HG02970 (cell line): ENCODE measurements around the gene CGAS.
"Not testable (repeated sequence)": the region's sequence is repeated elsewhere in the genome, so short reads cannot be mapped to it uniquely, and the experiment has no call there.

Source experiments
- ATAC-seq: cut with Tn5 transposase; IDR thresholded peaks from one replicate; pipeline ENCODE4 v1.9.1; 2021; ENCODE audit warnings: mild to moderate bottlenecking, moderate library complexity, moderate number of reproducible peaks; ENCODE audit not compliant: unreplicated experiment, low FRiP score

CGAS gene

GRCh38 chr6:73400656-73401055, 51.4 kb downstream of the CGAS start:
- ATAC-seq, result no peak

DNA sequence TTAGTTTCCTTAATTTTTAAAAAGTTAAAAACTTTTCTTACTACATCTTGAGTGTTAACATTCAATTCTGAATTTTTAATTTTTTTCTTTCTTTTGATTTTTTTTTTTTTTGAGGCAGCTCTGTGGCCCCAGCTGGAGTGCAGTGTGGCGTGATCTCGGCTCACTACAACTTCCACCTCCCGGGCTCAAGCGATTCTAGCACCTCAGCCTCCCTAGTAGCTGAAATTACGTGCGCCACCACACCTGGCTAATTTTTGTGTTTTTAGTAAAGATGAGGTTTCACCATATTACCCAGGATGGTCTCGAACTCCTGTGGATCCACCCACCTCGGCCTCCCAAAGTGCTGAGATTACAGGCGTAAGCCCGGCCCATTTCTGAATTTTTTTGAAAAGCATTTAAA, 56.2 kb downstream of the CGAS start:
- ATAC-seq, result no peak

GRCh38 chr6:73394577-73395354, 57.3 kb downstream of the CGAS start, which contains the start of gene DDX43:
DDX43 (plus strand) TSS chr6:73394828; CDS start chr6:73394906, 78 bp downstream.
- no peak for ATAC-seq

DNA sequence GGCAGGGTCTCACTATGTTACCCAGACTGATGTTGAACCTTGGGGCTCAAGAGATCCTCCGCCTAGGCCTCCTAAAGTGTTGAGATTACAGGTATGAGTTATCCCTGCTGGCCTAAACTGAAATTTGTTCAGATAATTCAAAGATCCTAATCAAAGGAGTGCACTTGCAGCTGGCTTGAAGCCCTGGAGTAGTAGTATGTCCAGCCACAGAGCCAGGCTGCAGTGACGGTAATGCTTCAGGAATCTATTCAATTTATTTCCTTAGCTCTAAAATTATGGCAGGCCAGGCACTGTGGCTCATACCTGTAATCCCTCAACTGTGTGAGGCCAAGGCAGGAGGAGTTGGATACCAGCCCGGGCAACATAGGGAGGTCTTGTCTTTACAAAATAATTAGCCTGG, 58.8 kb downstream of the CGAS start:
- no peak for ATAC-seq

DNA sequence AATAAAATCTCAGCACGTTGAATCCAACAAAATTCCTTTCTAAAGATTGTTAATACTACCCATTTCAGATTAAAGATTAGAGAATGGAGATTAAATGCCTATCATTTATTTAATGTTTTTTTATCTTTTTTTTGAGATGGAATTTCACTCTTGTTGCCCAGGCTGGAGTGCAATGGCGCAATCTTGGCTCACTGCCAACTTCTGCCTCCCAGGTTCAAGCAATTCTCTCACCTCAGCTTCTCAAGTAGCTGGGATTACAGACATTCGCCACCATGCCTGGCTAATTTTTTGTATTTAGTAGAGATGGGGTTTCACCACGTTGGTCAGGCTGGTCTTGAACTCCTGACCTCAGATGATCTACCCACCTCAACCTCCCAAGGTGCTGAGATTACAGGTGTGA, 59.9 kb downstream of the CGAS start:
- ATAC-seq, result not testable (repeated sequence)

GRCh38 chr6:73391675-73392074, 60.4 kb downstream of the CGAS start:
- ATAC-seq, result no peak

DNA sequence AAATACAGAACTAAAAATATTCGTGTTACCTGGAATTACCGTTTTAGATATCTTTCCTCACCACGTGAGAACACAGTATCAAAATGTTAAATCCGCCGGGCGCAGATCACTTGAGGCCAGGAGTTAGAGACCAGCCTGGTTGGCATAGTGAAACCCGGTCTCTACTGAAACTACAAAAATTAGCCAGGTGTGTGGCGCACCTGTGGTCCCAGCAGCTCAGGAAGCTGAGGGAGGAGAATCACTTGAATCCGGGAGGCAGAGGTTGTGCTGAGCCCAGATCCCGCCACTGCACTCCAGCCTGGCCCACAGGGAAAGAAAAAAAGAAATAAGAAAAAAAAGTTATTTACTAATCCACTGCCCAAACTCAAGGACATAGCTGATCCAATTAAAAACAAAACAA, 62.2 kb downstream of the CGAS start:
- ATAC-seq, result no peak

- ATAC-seq, result peak; percentile 47
Observed at GRCh38 chr6:73388800-73389512, 63.1 kb downstream of the CGAS start.

GRCh38 chr6:73388433-73388799, 63.7 kb downstream of the CGAS start:
- ATAC-seq, result no peak

DNA sequence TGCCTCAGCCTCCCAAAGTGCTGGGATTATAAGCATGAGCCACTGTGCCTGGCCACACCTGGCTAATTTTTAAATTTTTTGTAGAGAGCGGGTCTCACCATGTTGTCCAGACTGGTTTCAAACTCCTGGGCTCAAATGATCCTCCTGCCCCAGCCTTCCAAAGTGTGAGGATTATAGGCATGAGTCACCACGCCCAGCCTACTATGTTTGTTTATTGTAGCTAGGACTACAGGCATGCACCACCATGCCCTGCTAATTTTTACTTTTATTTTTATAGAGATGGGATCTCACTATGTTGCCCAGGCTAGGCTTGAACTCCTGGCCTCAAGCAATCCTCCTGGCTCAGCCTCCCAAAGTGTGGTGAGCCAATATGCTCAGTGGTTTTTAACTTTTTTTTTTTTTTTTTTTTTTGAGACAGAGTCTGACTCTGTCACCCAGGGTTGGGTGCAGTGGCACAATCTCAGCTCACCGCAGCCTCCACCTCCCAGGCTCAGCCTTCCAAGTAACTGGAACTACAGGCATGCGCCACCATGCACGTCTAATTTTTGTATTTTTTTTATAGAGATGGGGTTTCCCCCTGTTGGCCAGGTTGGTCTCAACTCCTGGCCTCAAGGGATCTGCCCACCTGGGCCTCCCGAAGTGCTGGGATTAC, 69.5 kb downstream of the CGAS start:
- ATAC-seq, result no peak

- ATAC-seq, result not testable (repeated sequence)
Observed at GRCh38 chr6:73381531-73381930, 70.6 kb downstream of the CGAS start.

DNA sequence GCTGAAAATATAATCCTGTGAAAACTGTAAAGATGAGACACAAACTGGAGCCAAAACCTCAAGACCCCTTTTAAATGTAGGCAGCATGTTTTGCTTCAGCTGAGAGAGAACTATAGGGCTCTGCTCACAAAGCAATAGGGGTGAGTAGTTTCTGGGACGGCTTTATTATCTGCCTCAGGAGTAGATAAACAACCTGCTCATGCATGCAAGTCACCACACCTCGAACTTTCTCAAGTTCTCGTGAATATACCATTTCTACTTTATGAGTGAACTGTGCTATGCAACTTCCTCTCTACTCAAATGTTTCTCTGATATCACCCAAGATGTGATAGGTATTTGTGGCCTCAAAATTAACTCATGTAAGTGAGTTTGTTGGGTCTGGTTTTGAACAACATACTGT, 74.9 kb downstream of the CGAS start:
- ATAC-seq, result no peak

DNA sequence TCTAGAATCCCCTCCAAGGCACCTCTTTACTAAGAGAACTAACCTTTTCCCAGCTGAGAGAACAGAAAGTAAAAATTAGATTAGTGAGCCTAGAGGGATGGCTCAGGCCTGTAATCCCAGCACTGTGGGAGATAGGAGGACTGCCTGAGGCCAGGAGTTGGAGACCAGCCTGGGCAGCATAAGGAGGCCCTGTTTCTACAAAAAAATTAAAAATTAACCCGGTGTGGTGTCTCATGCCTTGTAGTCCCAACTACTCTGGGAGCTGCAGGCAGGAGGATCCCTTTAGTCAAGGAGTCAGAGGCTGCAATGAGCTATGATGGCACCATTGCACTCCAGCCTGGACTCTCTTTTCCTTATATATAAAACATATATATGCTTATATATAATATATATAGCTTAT, 76.9 kb downstream of the CGAS start:
- ATAC-seq, result no peak
